Suprapubic skin (tissue), 4 donors: ENCODE results near the gene KRTAP4-4. TPM values are rescaled to one million over a fixed set of nuclear protein-coding genes. Genes with fewer than 3 reads are reported as not detected.

Experiments used
- DNase-seq, 2 donors: peaks; one replicate each; pipeline ENCODE4 v3.0.0-alpha.2; 2019; ENCODE audit warnings: low spot score in 2 of 2
- H3K27ac ChIP-seq: fragments of 200-600 bp; sonication (generic); one replicate; pipeline ENCODE4 v1.5.1; 2019
- H3K27me3 ChIP-seq: fragments of 200-600 bp; sonication (generic); one replicate; pipeline ENCODE4 v1.5.1; 2019
- H3K36me3 ChIP-seq: fragments of 200-600 bp; sonication (generic); one replicate; pipeline ENCODE4 v1.5.1; 2019
- H3K4me1 ChIP-seq: fragments of 200-600 bp; sonication (generic); one replicate; pipeline ENCODE4 v1.5.1; 2019
- H3K4me3 ChIP-seq: fragments of 200-600 bp; sonication (generic); one replicate; pipeline ENCODE4 v1.5.1; 2019; ENCODE audit warnings: mild to moderate bottlenecking
- H3K9me3 ChIP-seq: fragments of 200-600 bp; sonication (generic); one replicate; pipeline ENCODE4 v1.5.1; 2019
- EP300 ChIP-seq: sonication (generic); formaldehyde crosslinking; IDR thresholded peaks from one replicate; pipeline ENCODE4 v1.6.1; 2017; ENCODE audit warnings: antibody characterized with exemption
- POLR2A ChIP-seq, 2 donors: fragments of 450-650 bp; IDR thresholded peaks; one replicate each; pipeline ENCODE4 v1.6.1; 2017; ENCODE audit warnings: antibody characterized with exemption in 2 of 2, mild to moderate bottlenecking in 2 of 2, moderate library complexity in 2 of 2
- POLR2AphosphoS5 ChIP-seq, 3 donors: sonication (generic); formaldehyde crosslinking; IDR thresholded peaks; one replicate each; pipeline ENCODE4 v1.6.1; 2017; ENCODE audit warnings: antibody characterized with exemption in 3 of 3
- WGBS: methylation state at CpG from one replicate; pipeline ENCODE4 v1.1.5; 2018; 5-methylcytosine and 5-hydroxymethylcytosine counted together
- total RNA-seq, 4 donors: library from RNA; depleted of rRNA; stranded (reverse); fragments of >200 nt; gene quantifications; one replicate each; pipeline ENCODE4 v1.1.0, GENCODE V29; 2016
- TF ChIP-seq, protein P1 (sequence below), 2 donors: fragments of 200-600 bp in 1 of 2; fragments of 450-650 bp in 1 of 2; sonication (generic) in 1 of 2; IDR thresholded peaks; one replicate each; pipeline ENCODE4 v1.5.1; 2016 to 2019; ENCODE audit warnings: antibody characterized with exemption in 2 of 2, mild to moderate bottlenecking in 1 of 2, moderate library complexity in 1 of 2

The KRTAP4-4 gene
- total RNA-seq, 4 donors from 2014 or later, result 7.7 to 81.7 (median 24.6) TPM; not detected in 1

DNA sequence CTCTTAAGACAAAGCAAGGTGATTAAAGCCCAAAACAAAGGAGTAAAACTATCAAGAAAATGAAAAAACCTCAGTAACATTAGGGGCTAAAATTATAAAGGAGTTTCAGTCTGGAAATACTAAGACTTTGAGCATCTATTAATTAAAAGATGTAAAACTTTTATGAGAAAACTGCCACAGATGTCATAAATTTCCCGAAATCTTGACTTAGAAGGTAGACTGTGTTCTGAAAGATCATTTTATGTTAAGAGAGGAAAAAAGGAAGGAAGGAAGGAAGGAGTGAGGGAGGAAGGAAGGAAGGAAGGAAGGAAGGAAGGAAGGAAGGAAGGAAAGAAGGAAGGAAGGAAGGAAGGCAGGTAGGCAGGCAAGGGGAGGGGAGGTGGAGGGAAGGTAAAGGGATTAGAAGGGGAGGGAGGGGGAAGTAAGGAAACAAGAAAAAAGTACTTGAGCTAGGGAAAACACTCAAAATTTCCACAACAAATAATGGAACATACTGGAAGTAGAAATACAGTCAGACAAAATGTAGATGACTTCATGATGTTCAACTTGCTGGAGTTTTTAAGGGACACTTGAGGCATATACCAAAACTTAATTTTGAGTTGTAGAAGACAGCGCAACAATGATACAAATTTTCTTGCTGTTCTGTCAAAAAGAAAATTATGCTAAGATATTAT, 12.9 kb downstream of the KRTAP4-4 start:
- no peak for DNase-seq
- Histone ChIP-seq H3K4me3 (no peak overlapping the region), H3K36me3 (no peaks in the 10 kb centered on the region), H3K4me1 (no peaks in the 10 kb centered on the region), H3K9me3 (peaks cover 9% of the 10 kb centered on the region), H3K27me3 (no peaks in the 10 kb centered on the region), H3K27ac (no peak overlapping the region)
- TF ChIP-seq EP300, result no peak
- TF ChIP-seq POLR2A (IDR thresholded peaks at IDR 0.05), result no peak
- no peak for TF ChIP-seq POLR2AphosphoS5 (IDR thresholded peaks at IDR 0.05)
- TF ChIP-seq, protein P1, sequence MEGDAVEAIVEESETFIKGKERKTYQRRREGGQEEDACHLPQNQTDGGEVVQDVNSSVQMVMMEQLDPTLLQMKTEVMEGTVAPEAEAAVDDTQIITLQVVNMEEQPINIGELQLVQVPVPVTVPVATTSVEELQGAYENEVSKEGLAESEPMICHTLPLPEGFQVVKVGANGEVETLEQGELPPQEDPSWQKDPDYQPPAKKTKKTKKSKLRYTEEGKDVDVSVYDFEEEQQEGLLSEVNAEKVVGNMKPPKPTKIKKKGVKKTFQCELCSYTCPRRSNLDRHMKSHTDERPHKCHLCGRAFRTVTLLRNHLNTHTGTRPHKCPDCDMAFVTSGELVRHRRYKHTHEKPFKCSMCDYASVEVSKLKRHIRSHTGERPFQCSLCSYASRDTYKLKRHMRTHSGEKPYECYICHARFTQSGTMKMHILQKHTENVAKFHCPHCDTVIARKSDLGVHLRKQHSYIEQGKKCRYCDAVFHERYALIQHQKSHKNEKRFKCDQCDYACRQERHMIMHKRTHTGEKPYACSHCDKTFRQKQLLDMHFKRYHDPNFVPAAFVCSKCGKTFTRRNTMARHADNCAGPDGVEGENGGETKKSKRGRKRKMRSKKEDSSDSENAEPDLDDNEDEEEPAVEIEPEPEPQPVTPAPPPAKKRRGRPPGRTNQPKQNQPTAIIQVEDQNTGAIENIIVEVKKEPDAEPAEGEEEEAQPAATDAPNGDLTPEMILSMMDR (IDR thresholded peaks at IDR 0.05), result no peak
- 71% methylated on average over 2 of the region's 2 CpGs for WGBS

DNA sequence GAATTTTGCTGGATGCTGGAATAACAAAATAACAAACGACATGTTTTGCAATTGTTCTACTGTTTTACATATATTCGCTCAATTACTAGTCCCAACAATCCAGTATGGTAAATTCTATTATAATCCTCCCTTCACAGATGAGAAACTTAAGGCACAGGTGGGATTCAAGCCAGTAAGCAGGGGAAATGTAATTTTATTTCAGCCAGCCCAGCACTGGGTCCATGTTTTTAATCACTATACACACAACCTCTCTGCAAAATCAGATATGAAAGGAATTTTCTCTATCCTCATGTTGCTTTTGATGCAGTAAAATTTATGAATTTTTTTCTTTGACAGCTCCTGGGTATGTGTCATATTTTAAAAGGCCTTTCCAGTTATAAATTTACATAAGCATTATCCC, 15.3 kb downstream of the KRTAP4-4 start:
- WGBS, result 84% methylated on average over 2 of the region's 2 CpGs
- peaks cover 9% of the 10 kb centered on the region for H3K9me3 ChIP-seq
- no peak overlapping the region for H3K4me3 ChIP-seq
- no peaks in the 10 kb centered on the region for H3K4me1 ChIP-seq
- TF ChIP-seq POLR2A (IDR thresholded peaks at IDR 0.05) (no peak), POLR2AphosphoS5 (IDR thresholded peaks at IDR 0.05) (no peak), EP300 (no peak)
- TF ChIP-seq, protein P1 (IDR thresholded peaks at IDR 0.05), result no peak
- no peak for DNase-seq
- no peak overlapping the region for H3K27ac ChIP-seq
- H3K36me3 ChIP-seq, result no peaks in the 10 kb centered on the region
- peaks cover under 1% of the 10 kb centered on the region for H3K27me3 ChIP-seq

DNA sequence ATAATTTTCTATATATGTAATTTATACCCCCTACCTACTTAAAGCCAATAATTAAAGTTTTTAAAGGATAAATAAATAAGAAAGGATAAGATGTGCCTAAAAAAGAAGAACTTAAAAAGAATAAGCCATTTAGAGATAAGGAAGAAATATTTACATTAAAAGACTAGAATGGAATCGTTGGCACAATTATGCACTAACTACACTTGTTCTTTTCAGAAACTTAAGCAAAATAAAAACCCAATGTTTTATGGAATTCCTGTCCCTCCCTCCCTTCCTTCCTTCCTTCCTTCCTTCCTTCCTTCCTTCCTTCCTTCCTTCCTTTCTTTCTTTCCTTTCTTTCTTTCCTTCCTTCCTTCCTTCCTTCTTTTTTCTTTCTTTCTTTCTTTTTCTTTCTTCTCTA, 15.7 kb downstream of the KRTAP4-4 start:
- DNase-seq, result no peak
- 91% methylated on average over 1 of the region's 1 CpG for WGBS
- Histone ChIP-seq H3K27me3 (peaks cover 4% of the 10 kb centered on the region), H3K27ac (no peak overlapping the region), H3K9me3 (peaks cover 11% of the 10 kb centered on the region), H3K4me1 (no peaks in the 10 kb centered on the region), H3K4me3 (no peak overlapping the region), H3K36me3 (no peaks in the 10 kb centered on the region)
- TF ChIP-seq EP300 (no peak), POLR2A (IDR thresholded peaks at IDR 0.05) (no peak), POLR2AphosphoS5 (IDR thresholded peaks at IDR 0.05) (no peak)
- TF ChIP-seq, protein P1 (IDR thresholded peaks at IDR 0.05), result no peak

DNA sequence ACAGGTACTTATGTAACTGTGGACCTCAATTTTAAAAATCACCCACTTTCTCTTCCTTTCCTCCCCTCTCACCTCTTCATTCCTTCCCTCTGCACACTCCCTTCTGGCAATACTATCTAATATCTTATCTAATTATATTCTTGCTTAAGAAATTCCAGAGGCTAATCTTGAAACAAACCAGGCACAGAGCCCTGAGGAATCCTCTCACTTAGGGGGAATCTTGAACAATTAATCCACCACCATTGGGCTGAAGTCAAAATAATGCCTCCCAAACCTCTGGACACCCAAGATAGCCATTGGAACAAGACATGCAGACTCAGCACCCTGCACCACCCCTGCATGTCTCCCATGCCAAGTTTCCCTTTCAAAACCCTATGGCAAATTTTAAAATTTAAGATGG, 19.2 kb downstream of the KRTAP4-4 start:
- no peaks in the 10 kb centered on the region for H3K4me1 ChIP-seq

More for the DNA sequence above, 19.2 kb downstream of the KRTAP4-4 start:
- H3K27ac ChIP-seq, result no peak overlapping the region
- H3K27me3 ChIP-seq, result peaks cover 6% of the 10 kb centered on the region
- no peak overlapping the region for H3K4me3 ChIP-seq
- DNase-seq, result no peak
- no peaks in the 10 kb centered on the region for H3K36me3 ChIP-seq
- H3K9me3 ChIP-seq, result peaks cover 14% of the 10 kb centered on the region
- no peak for TF ChIP-seq POLR2A (IDR thresholded peaks at IDR 0.05)
- no peak for TF ChIP-seq EP300
- TF ChIP-seq, protein P1 (IDR thresholded peaks at IDR 0.05), result no peak
- TF ChIP-seq POLR2AphosphoS5 (IDR thresholded peaks at IDR 0.05), result no peak
